GM12878 (cell line): ENCODE results near the gene FBXW12. TPM values are rescaled to one million over a fixed set of nuclear protein-coding genes. Genes with fewer than 3 reads are reported as not detected.

Source experiments
- ATAC-seq: fragments of 200-7000 bp; cut with Tn5 transposase; 3 replicates; pipeline ENCODE4 v1.9.1; 2020; ENCODE audit warnings: mild to moderate bottlenecking, moderate library complexity
- Bru-seq: library from RNA; stranded (reverse); fragments of 400-500 nt; gene quantifications from one replicate; lab custom pipeline; 2021; lab: Mats Ljungman, UMichigan
- BruChase-seq, 2 experiments: library from RNA; stranded (reverse); fragments of 400-500 nt; gene quantifications; one replicate each; lab custom pipeline; 2021; lab: Mats Ljungman, UMichigan
- BruUV-seq: library from RNA; stranded (reverse); fragments of 400-500 nt; replicated peaks from 2 replicates; lab custom pipeline; 2021; lab: Mats Ljungman, UMichigan
- CTCF ChIA-PET: fragments of 300-600 bp; sonication (Branson Sonifier 250); formaldehyde crosslinking; extraction: SDS; loops from one replicate; lab custom pipeline; 2021; ENCODE audit warnings: inconsistent platforms; lab: Yijun Ruan, JAX
- POLR2A ChIA-PET: fragments of 350-600 bp; formaldehyde crosslinking; extraction: SDS; loops from one replicate; lab custom pipeline; 2021; ENCODE audit warnings: inconsistent platforms; lab: Charles Lee
- RAD21 ChIA-PET: fragments of 300-600 bp; sonication (Branson Sonifier 250); formaldehyde crosslinking; loops from one replicate; lab custom pipeline; 2023; ENCODE audit warnings: antibody characterized with exemption; ENCODE audit not compliant: unreplicated experiment; lab: Charles Lee
- SMC1A ChIA-PET: fragments of 300-600 bp; sonication (Branson Sonifier 250); formaldehyde crosslinking; loops from one replicate; lab custom pipeline; 2023; ENCODE audit not compliant: unreplicated experiment, uncharacterized antibody; lab: Charles Lee
- DNase-seq: peaks from one replicate; pipeline ENCODE4 v3.0.0-alpha.2; 2011; ENCODE audit warnings: low read depth, low spot score
- FAIRE-seq: peaks from 3 replicates; lab custom pipeline; 2011; peaks lifted over from hg19 to GRCh38; lab: Jason Lieb, UNC
- H2AFZ ChIP-seq: 2 replicates; pipeline ENCODE4 v1.6.0; 2011; ENCODE audit warnings: low read depth, low read length, control low read depth; ENCODE audit not compliant: control insufficient read depth
- H3K27ac ChIP-seq: 2 replicates; pipeline ENCODE4 v1.5.1; 2011; ENCODE audit warnings: control low read depth; ENCODE audit not compliant: control insufficient read depth, insufficient read depth
- H3K27me3 ChIP-seq, 2 experiments: replicated peaks in 1 of 2; 2 replicates each; pipeline versions ENCODE4 v1.6.0 to v1.6.1; 2011; ENCODE audit warnings: low read length in 1 of 2; ENCODE audit not compliant: control insufficient read depth in 2 of 2, insufficient read depth in 2 of 2
- H3K36me3 ChIP-seq, 2 experiments: 2 replicates each; pipeline ENCODE4 v1.5.1; 2011; ENCODE audit warnings: low read length in 1 of 2; ENCODE audit not compliant: control insufficient read depth in 2 of 2, insufficient read depth in 2 of 2
- H3K4me1 ChIP-seq: 2 replicates; pipeline ENCODE4 v1.6.1; 2011; ENCODE audit warnings: mild to moderate bottlenecking, low read length, moderate library complexity, mixed read lengths; ENCODE audit not compliant: control insufficient read depth, insufficient read depth
- H3K4me2 ChIP-seq: 2 replicates; pipeline ENCODE4 v1.6.0; 2011; ENCODE audit warnings: control low read depth; ENCODE audit not compliant: control insufficient read depth, insufficient read depth
- H3K4me3 ChIP-seq: fragments of 200-600 bp; sonication (generic); 2 replicates; pipeline ENCODE4 v1.5.1; 2016
- H3K79me2 ChIP-seq: 2 replicates; pipeline ENCODE4 v1.6.0; 2011; ENCODE audit warnings: low read length; ENCODE audit not compliant: control insufficient read depth, insufficient read depth
- H3K9ac ChIP-seq: 2 replicates; pipeline ENCODE4 v1.8.0; 2011; ENCODE audit warnings: low read length, control low read depth, mixed read lengths; ENCODE audit not compliant: control insufficient read depth, insufficient read depth
- H3K9me3 ChIP-seq: replicated peaks from 3 replicates; pipeline ENCODE4 v1.5.1; 2011; ENCODE audit warnings: mild to moderate bottlenecking, low read length; ENCODE audit not compliant: control insufficient read depth, insufficient read depth
- H4K20me1 ChIP-seq: 2 replicates; pipeline ENCODE4 v1.6.0; 2011; ENCODE audit not compliant: control insufficient read depth, insufficient read depth
- KLF5 ChIP-seq: fragments of 450-650 bp; IDR thresholded peaks from 2 replicates; pipeline ENCODE4 v1.6.1; 2014; ENCODE audit warnings: mild to moderate bottlenecking; ENCODE audit not compliant: partially characterized antibody
- RBBP5 ChIP-seq: fragments of 200-600 bp; sonication (generic); conservative IDR thresholded peaks from 2 replicates; pipeline ENCODE4 v1.6.1; 2016
- SREBF1 ChIP-seq: IDR thresholded peaks from 2 replicates; pipeline ENCODE4 v1.6.1; 2012; ENCODE audit warnings: mild to moderate bottlenecking, low read length
- ZSCAN29 ChIP-seq: fragments of 450-650 bp; IDR thresholded peaks from 2 replicates; pipeline ENCODE4 v1.6.1; 2017; ENCODE audit warnings: mild to moderate bottlenecking, moderate library complexity
- WGBS: methylation state at CpG from one replicate; pipeline ENCODE4 v1.1.6; 2016; ENCODE audit warnings: low lambda C conversion rate; ENCODE audit not compliant: insufficient replicate concordance, insufficient coverage; ENCODE audit errors: missing lambda C conversion rate; 5-methylcytosine and 5-hydroxymethylcytosine counted together
- in situ Hi-C: fragments of 300-500 bp; cut with MboI; formaldehyde crosslinking; loops from 9 replicates; pipeline ENCODE4 v1.14.3; 2018; ENCODE audit warnings: mixed read lengths
- intact Hi-C: fragments of 100-400 bp; cut with micrococcal nuclease; formaldehyde crosslinking; loops from one replicate; pipeline ENCODE4 v1.14.2; 2022; ENCODE audit not compliant: unreplicated experiment
- long read RNA-seq, 2 experiments: library from polyadenylated mRNA; unstranded; transcript quantifications; one replicate each; pipeline ENCODE4 v2.0.0, GENCODE V29; 2019 to 2020
- polyA minus RNA-seq, 3 experiments: library from RNA; depleted of rRNA, polyadenylated mRNA; stranded (reverse); fragments of >200 nt; gene quantifications; 2 replicates each; pipeline ENCODE4 v1.2.3, GENCODE V29; 2011
- polyA plus RNA-seq, 11 experiments: library from polyadenylated mRNA; depleted of rRNA in 4 of 11; unstranded in 6 of 11; stranded (reverse) in 5 of 11; fragments of >200 nt; fragmentation: Nextera tagmentation in 4 of 11; fragmentation: Illumina TruSeq in 1 of 11; extraction: Ambion mirVana in 4 of 11; extraction: Trizol in 1 of 11; gene quantifications; 1 replicate in 1 of 11; 2 replicates in 10 of 11; pipeline versions ENCODE4 v1.2.1 to v1.2.3, GENCODE V29; 2011 to 2016; ENCODE audit warnings: inconsistent platforms in 2 of 11, missing spikeins in 2 of 11, low read depth in 1 of 11
- total RNA-seq, 4 experiments: library from RNA; depleted of rRNA in 3 of 4; stranded (reverse); fragments of >200 nt in 3 of 4; fragmentation: Illumina TruSeq in 1 of 4; extraction: Trizol in 1 of 4; gene quantifications; 2 replicates each; pipeline versions ENCODE4 v1.2.1 to v1.2.3, GENCODE V29; 2013 to 2021
- TF ChIP-seq, protein P1 (sequence below): fragments of 450-650 bp; conservative IDR thresholded peaks from 2 replicates; pipeline ENCODE4 v1.6.1; 2017; ENCODE audit warnings: mild to moderate bottlenecking, moderate library complexity
- TF ChIP-seq, protein P2 (sequence below): IDR thresholded peaks from 2 replicates; pipeline ENCODE4 v1.6.1; 2011; ENCODE audit warnings: low read depth, low read length, improper control_type of control experiment, borderline replicate concordance
- TF ChIP-seq, protein P3 (sequence below): fragments of 450-650 bp; IDR thresholded peaks from 2 replicates; pipeline ENCODE4 v1.6.1; 2017; ENCODE audit warnings: mild to moderate bottlenecking, moderate library complexity

The FBXW12 gene
- total RNA-seq (2013; cell fraction: nucleolus; rRNA removed): 0.51 and 1.5 TPM in 2 replicates
- total RNA-seq (2014; rRNA removed) (0.17 TPM in 1 of 2 replicates, not detected in the other), total RNA-seq (2014; rRNA removed; fragmentation: Illumina TruSeq; extraction: Trizol) (not detected in 2 replicates), total RNA-seq (2021) (0.15 TPM in 1 of 2 replicates, not detected in the other), polyA plus RNA-seq (2011; rRNA removed) (0.04 and 0.07 TPM in 2 replicates), polyA plus RNA-seq (2014; fragmentation: Illumina TruSeq; extraction: Trizol) (0.09 and 0.29 TPM in 2 replicates), polyA plus RNA-seq (2014; fragmentation: Nextera tagmentation; extraction: Ambion mirVana) (under 1 TPM in 1 of 2 experiments, not detected in 1; 0.07 TPM), polyA plus RNA-seq (2014; rRNA removed) (0.16 TPM in 1 of 2 replicates, not detected in the other), polyA plus RNA-seq (2016; fragmentation: Nextera tagmentation; extraction: Ambion mirVana) (under 1 TPM in 1 of 2 experiments, not detected in 1; 0.18 TPM), polyA minus RNA-seq (2011; rRNA and poly(A)+ RNA removed) (not detected in 2 replicates), Bru-seq, nascent RNA (percentile 25 among the genes with signal in this experiment), BruChase-seq, experiment 1, labeled RNA remaining after a 6-hour chase (percentile 19 among the genes with signal in this experiment), BruChase-seq, experiment 2, labeled RNA remaining after a 2-hour chase (percentile 35 among the genes with signal in this experiment)
- not detected for polyA plus RNA-seq (2011; ENCODE audit: low read depth)
- 0.10 TPM in 1 of 2 replicates, not detected in the other for polyA plus RNA-seq (2011; cell fraction: cytosol; rRNA removed)
- 0.12 and 0.21 TPM in 2 replicates for polyA plus RNA-seq (2011; cell fraction: nucleus; rRNA removed)
- 0.10 TPM in 1 of 2 replicates, not detected in the other for polyA plus RNA-seq (2012)
- not detected in 2 replicates for polyA minus RNA-seq (2011; cell fraction: cytosol; rRNA and poly(A)+ RNA removed)
- 0.24 TPM in 1 of 2 replicates, not detected in the other for polyA minus RNA-seq (2011; cell fraction: nucleus; rRNA and poly(A)+ RNA removed)
- long read RNA-seq, experiment 1: 0 reads
- long read RNA-seq, experiment 2: 0 reads

GRCh38 chr3:48371651-48372376 is at the start of gene FBXW12:
TSS of gene FBXW12 (plus strand) at chr3:48372219. CDS start at chr3:48372768, 549 bp downstream.
- ATAC-seq: no peak
- no peak within 1 kb of the TSS for H3K4me2 ChIP-seq
- no peaks in the 10 kb centered on the region for H3K36me3 ChIP-seq
- BruUV-seq: no TSS peak
- no peak within 1 kb of the TSS for H2AFZ ChIP-seq
- H4K20me1 ChIP-seq: no peaks in the 10 kb centered on the region
- CTCF ChIA-PET: no interaction called here
- intact Hi-C loops (no loop called here), in situ Hi-C loops (no loop called here)
- POLR2A ChIA-PET: no interaction called here
- no peaks in the 10 kb centered on the region for H3K79me2 ChIP-seq
- H3K27me3 ChIP-seq: no peaks in the 10 kb centered on the region; a peak in 1 of 4 replicates
- SMC1A ChIA-PET: interaction anchor here (1.0 kb wide), 1 partner anchor 64 kb away, joined by 3 read pairs; no protein-coding TSS in a partner anchor
- H3K4me1 ChIP-seq: no peaks in the 10 kb centered on the region
- RAD21 ChIA-PET: no interaction called here
- no peak for DNase-seq
- H3K9ac ChIP-seq: no peak within 1 kb of the TSS
- H3K27ac ChIP-seq: no peak within 1 kb of the TSS
- no peak for FAIRE-seq
- no peaks in the 10 kb centered on the region for H3K9me3 ChIP-seq
- 41% methylated on average over 11 of the region's 11 CpGs for WGBS
- no peak within 1 kb of the TSS for H3K4me3 ChIP-seq
- TF ChIP-seq ZSCAN29: no peak
- no peak for TF ChIP-seq RBBP5
- TF ChIP-seq, protein P1, sequence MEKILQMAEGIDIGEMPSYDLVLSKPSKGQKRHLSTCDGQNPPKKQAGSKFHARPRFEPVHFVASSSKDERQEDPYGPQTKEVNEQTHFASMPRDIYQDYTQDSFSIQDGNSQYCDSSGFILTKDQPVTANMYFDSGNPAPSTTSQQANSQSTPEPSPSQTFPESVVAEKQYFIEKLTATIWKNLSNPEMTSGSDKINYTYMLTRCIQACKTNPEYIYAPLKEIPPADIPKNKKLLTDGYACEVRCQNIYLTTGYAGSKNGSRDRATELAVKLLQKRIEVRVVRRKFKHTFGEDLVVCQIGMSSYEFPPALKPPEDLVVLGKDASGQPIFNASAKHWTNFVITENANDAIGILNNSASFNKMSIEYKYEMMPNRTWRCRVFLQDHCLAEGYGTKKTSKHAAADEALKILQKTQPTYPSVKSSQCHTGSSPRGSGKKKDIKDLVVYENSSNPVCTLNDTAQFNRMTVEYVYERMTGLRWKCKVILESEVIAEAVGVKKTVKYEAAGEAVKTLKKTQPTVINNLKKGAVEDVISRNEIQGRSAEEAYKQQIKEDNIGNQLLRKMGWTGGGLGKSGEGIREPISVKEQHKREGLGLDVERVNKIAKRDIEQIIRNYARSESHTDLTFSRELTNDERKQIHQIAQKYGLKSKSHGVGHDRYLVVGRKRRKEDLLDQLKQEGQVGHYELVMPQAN: no peak
- no peak for TF ChIP-seq KLF5
- TF ChIP-seq, protein P2, sequence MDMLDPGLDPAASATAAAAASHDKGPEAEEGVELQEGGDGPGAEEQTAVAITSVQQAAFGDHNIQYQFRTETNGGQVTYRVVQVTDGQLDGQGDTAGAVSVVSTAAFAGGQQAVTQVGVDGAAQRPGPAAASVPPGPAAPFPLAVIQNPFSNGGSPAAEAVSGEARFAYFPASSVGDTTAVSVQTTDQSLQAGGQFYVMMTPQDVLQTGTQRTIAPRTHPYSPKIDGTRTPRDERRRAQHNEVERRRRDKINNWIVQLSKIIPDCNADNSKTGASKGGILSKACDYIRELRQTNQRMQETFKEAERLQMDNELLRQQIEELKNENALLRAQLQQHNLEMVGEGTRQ: no peak
- TF ChIP-seq, protein P3, sequence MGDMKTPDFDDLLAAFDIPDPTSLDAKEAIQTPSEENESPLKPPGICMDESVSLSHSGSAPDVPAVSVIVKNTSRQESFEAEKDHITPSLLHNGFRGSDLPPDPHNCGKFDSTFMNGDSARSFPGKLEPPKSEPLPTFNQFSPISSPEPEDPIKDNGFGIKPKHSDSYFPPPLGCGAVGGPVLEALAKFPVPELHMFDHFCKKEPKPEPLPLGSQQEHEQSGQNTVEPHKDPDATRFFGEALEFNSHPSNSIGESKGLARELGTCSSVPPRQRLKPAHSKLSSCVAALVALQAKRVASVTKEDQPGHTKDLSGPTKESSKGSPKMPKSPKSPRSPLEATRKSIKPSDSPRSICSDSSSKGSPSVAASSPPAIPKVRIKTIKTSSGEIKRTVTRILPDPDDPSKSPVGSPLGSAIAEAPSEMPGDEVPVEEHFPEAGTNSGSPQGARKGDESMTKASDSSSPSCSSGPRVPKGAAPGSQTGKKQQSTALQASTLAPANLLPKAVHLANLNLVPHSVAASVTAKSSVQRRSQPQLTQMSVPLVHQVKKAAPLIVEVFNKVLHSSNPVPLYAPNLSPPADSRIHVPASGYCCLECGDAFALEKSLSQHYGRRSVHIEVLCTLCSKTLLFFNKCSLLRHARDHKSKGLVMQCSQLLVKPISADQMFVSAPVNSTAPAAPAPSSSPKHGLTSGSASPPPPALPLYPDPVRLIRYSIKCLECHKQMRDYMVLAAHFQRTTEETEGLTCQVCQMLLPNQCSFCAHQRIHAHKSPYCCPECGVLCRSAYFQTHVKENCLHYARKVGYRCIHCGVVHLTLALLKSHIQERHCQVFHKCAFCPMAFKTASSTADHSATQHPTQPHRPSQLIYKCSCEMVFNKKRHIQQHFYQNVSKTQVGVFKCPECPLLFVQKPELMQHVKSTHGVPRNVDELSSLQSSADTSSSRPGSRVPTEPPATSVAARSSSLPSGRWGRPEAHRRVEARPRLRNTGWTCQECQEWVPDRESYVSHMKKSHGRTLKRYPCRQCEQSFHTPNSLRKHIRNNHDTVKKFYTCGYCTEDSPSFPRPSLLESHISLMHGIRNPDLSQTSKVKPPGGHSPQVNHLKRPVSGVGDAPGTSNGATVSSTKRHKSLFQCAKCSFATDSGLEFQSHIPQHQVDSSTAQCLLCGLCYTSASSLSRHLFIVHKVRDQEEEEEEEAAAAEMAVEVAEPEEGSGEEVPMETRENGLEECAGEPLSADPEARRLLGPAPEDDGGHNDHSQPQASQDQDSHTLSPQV: no peak
- TF ChIP-seq SREBF1: no peak
